ENCODE measurements around the gene SDHAF1. TPM values are rescaled to one million over a fixed set of nuclear protein-coding genes. Genes with fewer than 3 reads are reported as not detected.
A peak's percentile ranks its signal among the peaks of the same experiment; 100 is the strongest.

Gene SDHAF1
- total RNA-seq, 4 donors from 2014 or later, result 30.3 to 83.8 (median 55.4) TPM

DNA sequence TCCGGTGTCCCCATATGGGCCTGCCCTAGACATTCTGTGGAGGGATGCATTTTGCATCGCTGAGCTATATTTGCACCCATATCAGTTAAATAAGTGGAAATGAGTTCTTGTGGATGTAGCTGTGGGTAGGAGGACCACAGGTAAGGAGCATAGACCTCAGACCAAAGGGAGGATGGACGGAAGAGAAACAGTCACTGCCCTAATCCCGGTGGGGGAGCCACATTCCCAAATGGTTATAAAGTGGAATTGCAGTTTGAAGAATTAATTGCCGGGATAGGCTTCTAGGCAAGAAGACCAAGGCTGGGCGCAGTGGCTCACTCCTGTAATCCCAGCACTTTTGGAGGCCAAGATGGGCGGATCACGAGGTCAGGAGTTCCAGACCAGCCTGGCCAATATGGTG, 1.8 kb downstream of the SDHAF1 start:
- DNase-seq, result no peak
- WGBS, 2 donors (ENCODE audit: low coverage in 1 of 2), result 89 to 90% methylated on average over 6 to 8 of the region's 8 CpGs
- H3K27ac ChIP-seq, result peak overlapping the region in 2 of 4 donors; percentile 91 to 92
- TF ChIP-seq, protein P1, sequence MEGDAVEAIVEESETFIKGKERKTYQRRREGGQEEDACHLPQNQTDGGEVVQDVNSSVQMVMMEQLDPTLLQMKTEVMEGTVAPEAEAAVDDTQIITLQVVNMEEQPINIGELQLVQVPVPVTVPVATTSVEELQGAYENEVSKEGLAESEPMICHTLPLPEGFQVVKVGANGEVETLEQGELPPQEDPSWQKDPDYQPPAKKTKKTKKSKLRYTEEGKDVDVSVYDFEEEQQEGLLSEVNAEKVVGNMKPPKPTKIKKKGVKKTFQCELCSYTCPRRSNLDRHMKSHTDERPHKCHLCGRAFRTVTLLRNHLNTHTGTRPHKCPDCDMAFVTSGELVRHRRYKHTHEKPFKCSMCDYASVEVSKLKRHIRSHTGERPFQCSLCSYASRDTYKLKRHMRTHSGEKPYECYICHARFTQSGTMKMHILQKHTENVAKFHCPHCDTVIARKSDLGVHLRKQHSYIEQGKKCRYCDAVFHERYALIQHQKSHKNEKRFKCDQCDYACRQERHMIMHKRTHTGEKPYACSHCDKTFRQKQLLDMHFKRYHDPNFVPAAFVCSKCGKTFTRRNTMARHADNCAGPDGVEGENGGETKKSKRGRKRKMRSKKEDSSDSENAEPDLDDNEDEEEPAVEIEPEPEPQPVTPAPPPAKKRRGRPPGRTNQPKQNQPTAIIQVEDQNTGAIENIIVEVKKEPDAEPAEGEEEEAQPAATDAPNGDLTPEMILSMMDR (IDR thresholded peaks at IDR 0.05), result no peak
- no peak for TF ChIP-seq EP300 (IDR thresholded peaks at IDR 0.05; ENCODE audit: low read depth)
- TF ChIP-seq POLR2AphosphoS5 (IDR thresholded peaks at IDR 0.05), result no peak
- no peak for TF ChIP-seq POLR2A (IDR thresholded peaks at IDR 0.05)
- H3K4me3 ChIP-seq, result no peak overlapping the region
- in situ Hi-C loops (cut with MboI; ENCODE audit: low pct_ligation_motif_present in 1 of 4, low pct_unique_long_range_greater_than_20kb in 1 of 4, low sequenced_read_pairs in 3 of 4), result no loop called here
- no peaks in the 10 kb centered on the region for H3K9me3 ChIP-seq
- peaks cover 20 to 35% (median 33%) of the 10 kb centered on the region in 4 donors for H3K4me1 ChIP-seq
- no peaks in the 10 kb centered on the region for H3K36me3 ChIP-seq
- intact Hi-C loops (cut with DNase I; ENCODE audit: low total_unique reads), result loop anchor here (5.0 kb wide), 1 partner anchor 56 kb away; the partner anchor contains the start of genes THAP8 and WDR62
- H3K27me3 ChIP-seq, result no peaks in the 10 kb centered on the region

DNA sequence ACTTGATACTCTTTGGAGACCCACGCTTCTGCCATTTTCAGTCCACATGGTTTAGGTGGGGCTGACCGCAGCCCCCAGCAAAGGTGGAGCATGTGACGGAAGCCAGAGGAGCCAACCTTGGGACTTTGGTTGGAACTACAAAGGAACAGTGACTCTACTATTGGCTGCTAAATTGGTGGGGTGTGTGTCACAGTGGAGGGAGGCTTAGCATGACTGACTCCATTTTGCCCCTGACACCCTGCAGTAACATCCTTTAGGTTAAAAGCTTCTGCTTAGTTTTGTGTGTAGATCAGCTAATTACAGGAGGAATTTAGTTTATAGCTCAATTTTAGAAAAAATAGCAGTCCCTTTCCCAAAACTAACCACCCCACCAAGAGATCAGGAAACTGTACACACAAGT, 6.6 kb downstream of the SDHAF1 start:
- intact Hi-C loops (cut with DNase I; ENCODE audit: low total_unique reads), result no loop called here
- Histone ChIP-seq H3K9me3 (no peaks in the 10 kb centered on the region), H3K27ac (no peak overlapping the region), H3K27me3 (no peaks in the 10 kb centered on the region), H3K36me3 (no peaks in the 10 kb centered on the region), H3K4me3 (no peak overlapping the region), H3K4me1 (peaks cover 9 to 23% (median 14%) of the 10 kb centered on the region in 4 donors)
- in situ Hi-C loops (cut with MboI; ENCODE audit: low pct_ligation_motif_present in 1 of 4, low pct_unique_long_range_greater_than_20kb in 1 of 4, low sequenced_read_pairs in 3 of 4), result loop anchor here in 1 of 4 donors (10.0 kb wide), 1 partner anchor 53 kb away; the partner anchor contains the start of genes THAP8 and WDR62
- 95% methylated on average over 3 of the region's 3 CpGs; no CpG with 5 or more reads in 1 of the 2 donors for WGBS, 2 donors (ENCODE audit: low coverage in 1 of 2)
- TF ChIP-seq POLR2A (IDR thresholded peaks at IDR 0.05) (no peak), EP300 (IDR thresholded peaks at IDR 0.05; ENCODE audit: low read depth) (no peak), POLR2AphosphoS5 (IDR thresholded peaks at IDR 0.05) (no peak)
- TF ChIP-seq, protein P1 (IDR thresholded peaks at IDR 0.05), result no peak
- DNase-seq, result no peak

DNA sequence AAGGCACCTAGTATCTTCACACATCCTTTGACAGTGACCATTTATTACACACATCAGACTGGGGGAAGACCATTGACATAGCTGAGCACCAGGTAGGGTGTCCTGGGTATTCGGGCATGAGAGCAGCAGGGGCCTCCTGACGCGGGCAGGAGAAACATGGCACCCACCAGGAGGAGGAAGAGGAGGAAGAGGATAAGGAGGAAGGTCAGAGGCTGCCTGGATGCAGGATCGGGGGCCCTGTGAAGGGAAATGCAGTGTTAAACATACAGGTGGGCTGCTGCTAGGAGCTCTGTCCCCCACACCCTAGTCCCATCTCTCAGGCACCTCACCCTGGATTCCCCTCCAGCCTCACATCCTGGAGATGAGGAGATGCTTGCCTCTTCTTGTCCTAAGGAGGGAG, 8.3 kb downstream of the SDHAF1 start:
- no peak for DNase-seq

DNA sequence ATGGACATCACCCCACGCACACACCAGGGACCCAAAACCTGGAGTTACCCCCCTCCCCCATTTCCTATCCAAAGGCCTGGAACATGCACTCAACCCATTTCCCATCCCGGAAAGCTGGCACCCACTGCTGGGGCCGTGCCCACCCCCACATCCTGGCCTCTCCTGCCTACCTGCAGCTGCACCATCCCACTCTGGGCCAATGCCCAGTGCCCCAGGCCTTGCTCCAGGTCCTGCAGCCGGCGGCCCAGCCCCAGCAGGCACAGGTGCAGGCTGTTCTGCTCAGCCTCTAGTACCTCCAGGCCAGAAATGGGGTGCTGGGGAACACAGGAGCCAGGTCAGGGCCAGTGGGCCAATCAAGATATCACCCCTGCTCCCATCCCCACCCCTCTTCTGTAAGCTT, 12.0 kb downstream of the SDHAF1 start:
- Histone ChIP-seq H3K4me3 (no peak overlapping the region), H3K27ac (no peak overlapping the region), H3K27me3 (no peaks in the 10 kb centered on the region), H3K36me3 (no peaks in the 10 kb centered on the region), H3K9me3 (no peaks in the 10 kb centered on the region), H3K4me1 (peaks cover 10 to 16% (median 13%) of the 10 kb centered on the region in 4 donors)
- TF ChIP-seq EP300 (IDR thresholded peaks at IDR 0.05; ENCODE audit: low read depth) (no peak), POLR2A (IDR thresholded peaks at IDR 0.05) (no peak), POLR2AphosphoS5 (IDR thresholded peaks at IDR 0.05) (no peak)
- TF ChIP-seq, protein P1 (IDR thresholded peaks at IDR 0.05), result no peak
- no peak for DNase-seq
- in situ Hi-C loops (cut with MboI; ENCODE audit: low pct_ligation_motif_present in 1 of 4, low pct_unique_long_range_greater_than_20kb in 1 of 4, low sequenced_read_pairs in 3 of 4) (loop anchor here in 1 of 4 donors (10.0 kb wide), 1 partner anchor 48 kb away; the partner anchor contains the start of genes THAP8 and WDR62), intact Hi-C loops (cut with DNase I; ENCODE audit: low total_unique reads) (no loop called here)
- WGBS, 2 donors (ENCODE audit: low coverage in 1 of 2), result 92% methylated on average over 5 of the region's 5 CpGs; no CpG with 5 or more reads in 1 of the 2 donors

More for the DNA sequence above, 8.3 kb downstream of the SDHAF1 start:
- intact Hi-C loops (cut with DNase I; ENCODE audit: low total_unique reads) (no loop called here), in situ Hi-C loops (cut with MboI; ENCODE audit: low pct_ligation_motif_present in 1 of 4, low pct_unique_long_range_greater_than_20kb in 1 of 4, low sequenced_read_pairs in 3 of 4) (loop anchor here in 1 of 4 donors (10.0 kb wide), 1 partner anchor 52 kb away; the partner anchor contains the start of genes THAP8 and WDR62)
- H3K36me3 ChIP-seq, result no peaks in the 10 kb centered on the region
- H3K27me3 ChIP-seq, result no peaks in the 10 kb centered on the region
- TF ChIP-seq POLR2AphosphoS5 (IDR thresholded peaks at IDR 0.05), result no peak
- TF ChIP-seq POLR2A (IDR thresholded peaks at IDR 0.05), result no peak
- no peak for TF ChIP-seq EP300 (IDR thresholded peaks at IDR 0.05; ENCODE audit: low read depth)
- TF ChIP-seq, protein P1 (IDR thresholded peaks at IDR 0.05), result no peak
- no peaks in the 10 kb centered on the region for H3K9me3 ChIP-seq
- H3K4me1 ChIP-seq, result peaks cover 8 to 16% (median 10%) of the 10 kb centered on the region in 4 donors
- no peak overlapping the region for H3K27ac ChIP-seq
- H3K4me3 ChIP-seq, result no peak overlapping the region
- WGBS, 2 donors (ENCODE audit: low coverage in 1 of 2), result 79 to 95% methylated on average over 4 of the region's 4 CpGs
